ENCODE results near the gene COX4I1.
A peak's percentile ranks its signal among the peaks of the same experiment; 100 is the strongest.

The COX4I1 gene

GRCh38 chr16:85820604-85821372, 21.3 kb downstream of the COX4I1 start:
- H3K27me3 Mint-ChIP-seq, result no peaks in the 10 kb centered on the region
- H3K9me3 Mint-ChIP-seq (ENCODE audit: low read depth), result no peaks in the 10 kb centered on the region
- H3K4me1 Mint-ChIP-seq (ENCODE audit: low read depth), result peaks cover 7% of the 10 kb centered on the region
- no peak overlapping the region for H3K27ac Mint-ChIP-seq
- no peaks in the 10 kb centered on the region for H3K36me3 Mint-ChIP-seq
- no peak overlapping the region for H3K4me3 Mint-ChIP-seq

- Mint-ChIP-seq H3K9me3 (ENCODE audit: low read depth) (no peaks in the 10 kb centered on the region), H3K27me3 (no peaks in the 10 kb centered on the region), H3K4me3 (no peak overlapping the region), H3K27ac (no peak overlapping the region), H3K36me3 (no peaks in the 10 kb centered on the region), H3K4me1 (ENCODE audit: low read depth) (peaks cover 7% of the 10 kb centered on the region)
These were observed 22.1 kb downstream of the COX4I1 start for GRCh38 chr16:85821390-85822135.

- H3K4me3 Mint-ChIP-seq, result no peak overlapping the region
- no peaks in the 10 kb centered on the region for H3K27me3 Mint-ChIP-seq
- peaks cover 7% of the 10 kb centered on the region for H3K4me1 Mint-ChIP-seq (ENCODE audit: low read depth)
- no peaks in the 10 kb centered on the region for H3K36me3 Mint-ChIP-seq
- no peak overlapping the region for H3K27ac Mint-ChIP-seq
- no peaks in the 10 kb centered on the region for H3K9me3 Mint-ChIP-seq (ENCODE audit: low read depth)
These were observed 22.6 kb downstream of the COX4I1 start for GRCh38 chr16:85822145-85822544.

- Mint-ChIP-seq H3K4me3 (no peak overlapping the region), H3K27ac (no peak overlapping the region), H3K36me3 (no peaks in the 10 kb centered on the region), H3K27me3 (no peaks in the 10 kb centered on the region), H3K9me3 (ENCODE audit: low read depth) (no peaks in the 10 kb centered on the region), H3K4me1 (ENCODE audit: low read depth) (peaks cover 7% of the 10 kb centered on the region)
These were observed 23.9 kb downstream of the COX4I1 start for GRCh38 chr16:85823328-85823920.

- Mint-ChIP-seq H3K36me3 (no peaks in the 10 kb centered on the region), H3K27ac (no peak overlapping the region), H3K27me3 (no peaks in the 10 kb centered on the region), H3K4me1 (ENCODE audit: low read depth) (peaks cover 12% of the 10 kb centered on the region), H3K9me3 (ENCODE audit: low read depth) (no peaks in the 10 kb centered on the region), H3K4me3 (no peak overlapping the region)
These were observed 25.0 kb downstream of the COX4I1 start for GRCh38 chr16:85824161-85825135.

GRCh38 chr16:85825326-85825725, 25.8 kb downstream of the COX4I1 start:
- Mint-ChIP-seq H3K27me3 (no peaks in the 10 kb centered on the region), H3K4me3 (no peak overlapping the region)

GRCh38 chr16:85826686-85827247, 27.3 kb downstream of the COX4I1 start:
- Mint-ChIP-seq H3K9me3 (ENCODE audit: low read depth) (no peaks in the 10 kb centered on the region), H3K27me3 (peaks cover 9% of the 10 kb centered on the region)

More at GRCh38 chr16:85825326-85825725, 25.8 kb downstream of the COX4I1 start:
- no peaks in the 10 kb centered on the region for H3K36me3 Mint-ChIP-seq
- H3K4me1 Mint-ChIP-seq (ENCODE audit: low read depth), result peaks cover 14% of the 10 kb centered on the region
- no peaks in the 10 kb centered on the region for H3K9me3 Mint-ChIP-seq (ENCODE audit: low read depth)
- no peak overlapping the region for H3K27ac Mint-ChIP-seq

GRCh38 chr16:85828166-85828565, 28.7 kb downstream of the COX4I1 start:
- no peak overlapping the region for H3K4me3 Mint-ChIP-seq
- H3K9me3 Mint-ChIP-seq (ENCODE audit: low read depth), result no peaks in the 10 kb centered on the region
- no peaks in the 10 kb centered on the region for H3K36me3 Mint-ChIP-seq
- no peak overlapping the region for H3K27ac Mint-ChIP-seq
- peaks cover 11% of the 10 kb centered on the region for H3K4me1 Mint-ChIP-seq (ENCODE audit: low read depth)
- peaks cover 16% of the 10 kb centered on the region for H3K27me3 Mint-ChIP-seq

More at GRCh38 chr16:85826686-85827247, 27.3 kb downstream of the COX4I1 start:
- Mint-ChIP-seq H3K4me1 (ENCODE audit: low read depth) (peaks cover 11% of the 10 kb centered on the region), H3K36me3 (no peaks in the 10 kb centered on the region), H3K27ac (no peak overlapping the region), H3K4me3 (no peak overlapping the region)

GRCh38 chr16:85829171-85829719, 29.8 kb downstream of the COX4I1 start:
- Mint-ChIP-seq H3K27ac (no peak overlapping the region), H3K27me3 (peaks cover 18% of the 10 kb centered on the region), H3K9me3 (ENCODE audit: low read depth) (no peaks in the 10 kb centered on the region), H3K4me1 (ENCODE audit: low read depth) (peaks cover 11% of the 10 kb centered on the region), H3K4me3 (peak overlapping the region; percentile 13), H3K36me3 (no peaks in the 10 kb centered on the region)

GRCh38 chr16:85829751-85830445, 30.4 kb downstream of the COX4I1 start:
- Mint-ChIP-seq H3K4me3 (peak overlapping the region; percentile 13), H3K27ac (no peak overlapping the region), H3K27me3 (peaks cover 18% of the 10 kb centered on the region), H3K4me1 (ENCODE audit: low read depth) (peaks cover 11% of the 10 kb centered on the region), H3K36me3 (no peaks in the 10 kb centered on the region), H3K9me3 (ENCODE audit: low read depth) (no peaks in the 10 kb centered on the region)

- peaks cover 18% of the 10 kb centered on the region for H3K27me3 Mint-ChIP-seq
- H3K4me3 Mint-ChIP-seq, result no peak overlapping the region
These were observed 31.3 kb downstream of the COX4I1 start for GRCh38 chr16:85830821-85831220.

GRCh38 chr16:85832570-85833218, 33.2 kb downstream of the COX4I1 start:
- peaks cover 23% of the 10 kb centered on the region for H3K27me3 Mint-ChIP-seq
- no peaks in the 10 kb centered on the region for H3K9me3 Mint-ChIP-seq (ENCODE audit: low read depth)
- H3K27ac Mint-ChIP-seq, result no peak overlapping the region
- H3K4me3 Mint-ChIP-seq, result no peak overlapping the region
- H3K36me3 Mint-ChIP-seq, result no peaks in the 10 kb centered on the region
- peaks cover 11% of the 10 kb centered on the region for H3K4me1 Mint-ChIP-seq (ENCODE audit: low read depth)

More at GRCh38 chr16:85830821-85831220, 31.3 kb downstream of the COX4I1 start:
- H3K36me3 Mint-ChIP-seq, result no peaks in the 10 kb centered on the region
- H3K9me3 Mint-ChIP-seq (ENCODE audit: low read depth), result no peaks in the 10 kb centered on the region
- no peak overlapping the region for H3K27ac Mint-ChIP-seq
- H3K4me1 Mint-ChIP-seq (ENCODE audit: low read depth), result peaks cover 11% of the 10 kb centered on the region
